Measurements from ENCODE around the gene SPRY1.

The SPRY1 gene

GRCh38 chr4:123351713-123352112 is 44.9 kb upstream of the SPRY1 start:
- TF ChIP-seq CTCF (IDR thresholded peaks at IDR 0.05; ENCODE audit: insufficient read depth, missing control alignments) = no peak
- no peak for FAIRE-seq
- no peak for DNase-seq (ENCODE audit: insufficient read length, low spot score)

- FAIRE-seq = no peak
- no peak for TF ChIP-seq CTCF (IDR thresholded peaks at IDR 0.05; ENCODE audit: insufficient read depth, missing control alignments)
- no peak for DNase-seq (ENCODE audit: insufficient read length, low spot score)
These were observed 44.2 kb upstream of the SPRY1 start for GRCh38 chr4:123352240-123352945.

GRCh38 chr4:123352966-123353365 is 43.6 kb upstream of the SPRY1 start:
- TF ChIP-seq CTCF (IDR thresholded peaks at IDR 0.05; ENCODE audit: insufficient read depth, missing control alignments) = no peak
- DNase-seq (ENCODE audit: insufficient read length, low spot score) (no peak), FAIRE-seq (no peak)

GRCh38 chr4:123353656-123354055 is 42.9 kb upstream of the SPRY1 start:
- FAIRE-seq (no peak), DNase-seq (ENCODE audit: insufficient read length, low spot score) (no peak)
- TF ChIP-seq CTCF (IDR thresholded peaks at IDR 0.05; ENCODE audit: insufficient read depth, missing control alignments) = no peak

GRCh38 chr4:123354701-123355100 is 41.9 kb upstream of the SPRY1 start:
- no peak for DNase-seq (ENCODE audit: insufficient read length, low spot score)
- no peak for FAIRE-seq
- TF ChIP-seq CTCF (IDR thresholded peaks at IDR 0.05; ENCODE audit: insufficient read depth, missing control alignments) = no peak

GRCh38 chr4:123356921-123357320 is 39.7 kb upstream of the SPRY1 start:
- TF ChIP-seq CTCF (IDR thresholded peaks at IDR 0.05; ENCODE audit: insufficient read depth, missing control alignments) = no peak
- FAIRE-seq (no peak), DNase-seq (ENCODE audit: insufficient read length, low spot score) (no peak)

GRCh38 chr4:123359449-123360315 is 36.9 kb upstream of the SPRY1 start:
- DNase-seq (ENCODE audit: insufficient read length, low spot score) (no peak), FAIRE-seq (no peak)
- TF ChIP-seq CTCF (IDR thresholded peaks at IDR 0.05; ENCODE audit: insufficient read depth, missing control alignments) = no peak

Data from D721Med (cell line).